Measurements from ENCODE around the gene SH3BGR. TPM values are rescaled to one million over a fixed set of nuclear protein-coding genes. Genes with fewer than 3 reads are reported as not detected.

SH3BGR gene
- total RNA-seq, 4 donors from 2014 or later: 1.1 to 6.6 (median 5.1) TPM; not detected in 1

GRCh38 chr21:39434950-39435349, 16.8 kb upstream of the SH3BGR start:
- TF ChIP-seq CTCF (IDR thresholded peaks at IDR 0.05; ENCODE audit: low read depth): no peak

- TF ChIP-seq CTCF (IDR thresholded peaks at IDR 0.05; ENCODE audit: low read depth): no peak
Observed at GRCh38 chr21:39439232-39439631, 12.5 kb upstream of the SH3BGR start.

GRCh38 chr21:39441502-39442475, 10.0 kb upstream of the SH3BGR start:
- no peak for TF ChIP-seq CTCF (IDR thresholded peaks at IDR 0.05; ENCODE audit: low read depth)

GRCh38 chr21:39444421-39445180, 7.2 kb upstream of the SH3BGR start:
- TF ChIP-seq CTCF (IDR thresholded peaks at IDR 0.05; ENCODE audit: low read depth): no peak

GRCh38 chr21:39445321-39446269, 6.2 kb upstream of the SH3BGR start, which contains the start of gene LCA5L:
Gene LCA5L, minus strand, starts transcription at chr21:39445778. Its CDS starts 17,285 bp downstream, at chr21:39428493.
- no peak for TF ChIP-seq CTCF (IDR thresholded peaks at IDR 0.05; ENCODE audit: low read depth)

- no peak for TF ChIP-seq CTCF (IDR thresholded peaks at IDR 0.05; ENCODE audit: low read depth)
Observed at GRCh38 chr21:39447264-39447663, 4.5 kb upstream of the SH3BGR start.

Data from subcutaneous adipose tissue (tissue), 4 donors.